ENCODE measurements around the gene FRAT1.

FRAT1 gene

GRCh38 chr10:97311111-97311626 is 7.9 kb upstream of the FRAT1 start:
- DNase-seq: no peak

- no peak for DNase-seq
Observed at GRCh38 chr10:97312897-97313296, 6.2 kb upstream of the FRAT1 start.

- no peak for DNase-seq
Observed at GRCh38 chr10:97314671-97315070, 4.4 kb upstream of the FRAT1 start.

- peak; percentile 46 to 60 for DNase-seq
Observed at GRCh38 chr10:97319671-97320479, 804 bp downstream of the FRAT1 start.

- peak in 1 of 2 donors; percentile 23 for DNase-seq
Observed at GRCh38 chr10:97320480-97321031, 1.5 kb downstream of the FRAT1 start.

GRCh38 chr10:97321032-97321803 is 2.1 kb downstream of the FRAT1 start:
- no peak for DNase-seq

- DNase-seq: no peak
Observed at GRCh38 chr10:97321804-97322190, 2.7 kb downstream of the FRAT1 start.

GRCh38 chr10:97323501-97323900 is 4.4 kb downstream of the FRAT1 start:
- DNase-seq: no peak

- no peak for DNase-seq
Observed at GRCh38 chr10:97325754-97326153, 6.7 kb downstream of the FRAT1 start.

- no peak for DNase-seq
Observed at GRCh38 chr10:97327348-97328294, 8.6 kb downstream of the FRAT1 start.

GRCh38 chr10:97328646-97329453 is 9.8 kb downstream of the FRAT1 start:
- DNase-seq: no peak

- no peak for DNase-seq
Observed at GRCh38 chr10:97329766-97330165, 10.7 kb downstream of the FRAT1 start.

- no peak for DNase-seq
Observed at GRCh38 chr10:97331153-97331703, 12.2 kb downstream of the FRAT1 start.

- DNase-seq: no peak
Observed at GRCh38 chr10:97332591-97333350, 13.7 kb downstream of the FRAT1 start.

GRCh38 chr10:97333351-97333600 is 14.2 kb downstream of the FRAT1 start:
- no peak for DNase-seq

GRCh38 chr10:97333601-97334369 is 14.7 kb downstream of the FRAT1 start:
- peak; percentile 9 to 15 for DNase-seq

- DNase-seq: peak; percentile 87 to 88
Observed at GRCh38 chr10:97334370-97335175, 15.5 kb downstream of the FRAT1 start, which contains the start of gene FRAT2. Gene FRAT2, minus strand, starts transcription at chr10:97334729. Its CDS starts 157 bp downstream, at chr10:97334572.

GRCh38 chr10:97335188-97335619 is 16.1 kb downstream of the FRAT1 start:
- no peak for DNase-seq

- DNase-seq: no peak
Observed at GRCh38 chr10:97336006-97336405, 16.9 kb downstream of the FRAT1 start.

Measured in activated CD4-positive, alpha-beta T cell treated with anti-CD3 and anti-CD28 coated beads for 4 hours (primary cell).